Keratinocyte (primary cell): Measurements from ENCODE around the gene PRKCE.

ENCODE experiments used
- CTCF ChIP-seq, 3 experiments: IDR thresholded peaks in 1 of 3; conservative IDR thresholded peaks in 1 of 3; optimal IDR thresholded peaks in 1 of 3; 2 replicates in 2 of 3; 3 replicates in 1 of 3; pipeline versions ENCODE3 to v1.5.1; 2011; ENCODE audit warnings: low read length in 3 of 3, mild to moderate bottlenecking in 3 of 3, moderate library complexity in 2 of 3, control low read depth in 1 of 3, inconsistent platforms in 1 of 3; ENCODE audit not compliant: insufficient read depth in 2 of 3; ENCODE audit errors: extremely low read depth in 1 of 3
- EZH2 ChIP-seq: IDR thresholded peaks from one replicate; pipeline ENCODE4 v1.6.1; 2012; ENCODE audit warnings: inconsistent platforms, mild to moderate bottlenecking, low read length, moderate library complexity

DNA sequence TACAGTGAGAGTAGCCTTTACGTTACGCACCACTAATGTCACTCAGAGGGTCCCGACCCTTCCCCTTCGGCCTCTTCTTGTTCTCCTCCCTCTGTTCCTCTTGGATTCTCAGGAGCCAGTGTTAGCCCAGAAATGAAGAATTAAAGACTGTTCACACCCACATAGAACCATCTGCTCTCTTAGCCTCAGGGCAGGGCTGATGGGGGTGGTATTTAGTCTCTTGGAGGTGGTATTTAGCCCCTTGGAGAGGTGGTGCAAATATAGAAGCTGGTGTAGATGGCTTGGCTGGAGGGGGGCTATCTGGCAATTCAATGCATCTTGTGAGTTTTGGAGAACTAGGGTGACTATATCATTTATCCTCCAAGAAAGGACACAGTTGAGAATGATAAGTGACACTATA, 286.5 kb downstream of the PRKCE start:
- TF ChIP-seq CTCF (optimal IDR thresholded peaks at IDR 0.05 in 1 of 3, IDR thresholded peaks at IDR 0.05 in 1 of 3, conservative IDR thresholded peaks at IDR 0.05 in 1 of 3; ENCODE audit: extremely low read depth in 1 of 3, insufficient read depth in 2 of 3, low read length in 3 of 3) = no peak
- no peak for TF ChIP-seq EZH2
